H1 (cell line): Measurements from ENCODE around the gene C14orf132. TPM values are rescaled to one million over a fixed set of nuclear protein-coding genes. Genes with fewer than 3 reads are reported as not detected.

Source experiments
- RAD21 ChIP-seq, 2 experiments: IDR thresholded peaks in 1 of 2; conservative IDR thresholded peaks in 1 of 2; 2 replicates each; pipeline ENCODE4 v1.6.1; 2011; ENCODE audit warnings: low read depth in 2 of 2, low read length in 2 of 2, improper control_type of control experiment in 1 of 2, inconsistent platforms in 1 of 2, mild to moderate bottlenecking in 1 of 2, moderate library complexity in 1 of 2
- SIN3A ChIP-seq, 2 experiments: IDR thresholded peaks in 1 of 2; conservative IDR thresholded peaks in 1 of 2; 2 replicates each; pipeline ENCODE4 v1.6.1; 2011 to 2012; ENCODE audit warnings: low read length in 2 of 2, improper control_type of control experiment in 1 of 2, low read depth in 1 of 2, mild to moderate bottlenecking in 1 of 2
- polyA plus RNA-seq, 7 experiments: library from polyadenylated mRNA; depleted of rRNA in 3 of 7; stranded (reverse) in 5 of 7; unstranded in 2 of 7; fragments of >200 nt in 5 of 7; fragments of 200-250 nt in 2 of 7; gene quantifications; 1 replicate in 5 of 7; 2 replicates in 1 of 7; 4 replicates in 1 of 7; pipeline versions ENCODE4 v1.2.1 to v1.2.3, GENCODE V29; 2011 to 2013; ENCODE audit warnings: missing spikeins in 2 of 7, mixed read lengths in 2 of 7
- total RNA-seq: library from RNA; stranded (reverse); fragmentation: NEBNext Ultra II Directional; extraction: Animal tissue kit (Norgen Biotek cat#: 25700); gene quantifications from 2 replicates; pipeline ENCODE4 v1.2.1, GENCODE V29; 2021

Gene C14orf132
- total and polyA plus RNA-seq, 2 of the 8 experiments (the other 6 are each of a cell fraction or from before 2014, with no cell fraction given): 11.7 to 32.5 TPM

DNA sequence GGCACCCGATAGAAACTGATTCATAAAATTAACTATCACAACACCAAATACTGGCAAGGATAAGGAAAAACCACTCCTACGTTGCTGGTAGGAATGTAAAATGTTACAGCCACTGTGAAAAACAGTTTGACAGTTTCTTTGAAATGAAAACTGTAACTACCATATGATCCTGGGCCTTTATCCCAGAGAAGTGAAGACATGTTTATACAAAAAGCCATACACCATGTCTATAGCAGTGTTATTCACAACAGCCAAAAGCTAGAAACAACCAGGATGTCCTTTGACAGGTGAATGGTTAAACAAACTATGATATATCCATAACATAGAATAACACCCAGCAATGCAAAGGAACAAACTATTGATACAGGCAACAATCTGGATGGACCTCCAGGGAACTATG is 3.7 kb upstream of the C14orf132 start (continued):
- TF ChIP-seq RAD21 (IDR thresholded peaks at IDR 0.05 in 1 of 2, conservative IDR thresholded peaks at IDR 0.05 in 1 of 2; ENCODE audit: low read depth in 2 of 2, low read length in 2 of 2) (no peak), SIN3A (conservative IDR thresholded peaks at IDR 0.05 in 1 of 2, IDR thresholded peaks at IDR 0.05 in 1 of 2; ENCODE audit: low read depth in 1 of 2, low read length in 2 of 2) (no peak)
